Activated CD8-positive, alpha-beta memory T cell treated with anti-CD3 and anti-CD28 coated beads, Interleukin-2, amount 50 U/mL, for 48 hours (primary cell): ENCODE results near the gene GARRE1.
"Not testable (repeated sequence)": the region's sequence is repeated elsewhere in the genome, so short reads cannot be mapped to it uniquely, and the experiment has no call there.

Experiments used
- DNase-seq: peaks from one replicate; pipeline ENCODE4 v3.0.0-alpha.2; 2020

Gene GARRE1

GRCh38 chr19:34231439-34231838, 22.9 kb upstream of the GARRE1 start:
- no peak for DNase-seq

GRCh38 chr19:34232566-34233481, 21.5 kb upstream of the GARRE1 start:
- DNase-seq = peak; percentile 63

DNA sequence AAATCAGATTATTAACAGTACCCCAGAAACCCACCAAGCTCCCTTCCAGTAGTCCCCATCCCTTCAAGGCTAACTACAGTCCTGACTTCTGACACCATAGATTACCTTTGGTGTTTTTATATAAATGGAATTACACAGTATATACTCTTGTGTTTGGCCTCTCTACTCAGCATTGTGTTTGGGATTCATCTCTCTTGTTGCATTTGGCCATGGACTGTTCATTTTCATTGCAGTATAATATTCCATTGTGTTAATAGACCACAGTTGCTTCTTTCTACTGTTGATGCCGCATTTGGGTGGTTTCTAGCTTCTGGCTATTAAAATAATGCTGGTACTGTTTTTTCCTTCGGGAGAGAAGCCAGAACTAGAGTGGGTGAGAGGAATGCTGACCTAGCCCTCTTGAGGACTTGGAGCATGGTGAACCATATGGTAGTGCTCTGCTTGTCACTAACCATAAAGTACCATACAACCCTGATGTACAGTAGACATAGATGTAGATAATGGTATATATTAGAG, 18.9 kb upstream of the GARRE1 start:
- no peak for DNase-seq

- DNase-seq = no peak
Measured at GRCh38 chr19:34236035-34236987, 18.0 kb upstream of the GARRE1 start.

DNA sequence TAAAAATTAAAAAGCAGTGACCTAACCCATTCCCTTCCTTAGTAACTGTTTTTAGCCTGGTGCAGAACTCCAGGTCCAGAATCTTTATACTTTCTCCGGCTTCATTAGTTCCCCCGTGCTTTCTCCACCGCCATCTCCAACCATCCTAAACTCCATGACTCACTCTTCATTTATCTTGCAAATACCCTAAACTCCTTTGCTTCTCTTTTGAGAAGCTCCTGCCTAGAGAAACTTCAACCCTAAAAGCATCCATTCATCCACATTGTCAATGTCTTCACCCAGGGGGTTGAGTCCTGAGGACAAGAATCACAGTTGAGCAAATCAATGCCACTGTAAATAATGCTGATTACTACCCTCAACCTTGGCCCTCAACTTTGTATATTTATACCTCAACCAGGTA, 17.1 kb upstream of the GARRE1 start:
- DNase-seq = no peak

GRCh38 chr19:34237939-34238338, 16.4 kb upstream of the GARRE1 start:
- no peak for DNase-seq

GRCh38 chr19:34241513-34242337, 12.6 kb upstream of the GARRE1 start:
- no peak for DNase-seq

- not testable (repeated sequence) for DNase-seq
Measured at GRCh38 chr19:34243138-34243875, 11.0 kb upstream of the GARRE1 start.

- DNase-seq = no peak
Measured at GRCh38 chr19:34243876-34244578, 10.3 kb upstream of the GARRE1 start.

DNA sequence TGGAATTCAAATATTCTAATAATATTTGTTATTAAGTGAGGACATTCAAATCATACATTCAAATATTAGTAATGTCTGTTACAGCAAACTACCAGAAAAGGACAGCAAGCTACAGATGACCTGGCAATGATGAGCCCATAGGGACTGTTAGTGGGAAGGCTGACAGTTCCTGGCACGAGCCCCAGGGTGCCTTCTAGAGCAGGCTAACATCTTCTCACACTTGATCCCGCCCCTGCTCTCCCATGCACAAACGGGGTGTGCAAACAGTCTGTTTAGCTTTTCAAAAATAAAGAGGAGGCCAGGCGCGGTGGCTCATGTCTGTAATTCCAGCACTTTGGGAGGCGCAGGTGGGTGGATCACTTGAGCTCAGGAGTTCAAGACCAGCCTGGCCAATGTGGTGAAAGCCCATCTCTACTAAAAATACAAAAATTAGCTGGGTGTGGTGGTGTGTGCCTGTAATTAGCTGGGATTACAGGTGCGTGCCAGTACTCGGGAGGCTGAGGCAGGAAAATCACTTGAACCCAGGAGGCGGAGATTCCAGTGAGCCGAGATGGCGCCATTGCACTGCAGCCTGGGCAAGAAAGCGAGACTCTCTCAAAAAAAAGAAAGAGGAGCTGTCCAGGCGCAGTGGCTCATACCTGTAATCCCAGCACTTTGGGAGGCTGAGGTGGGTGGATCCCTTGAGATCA, 9.6 kb upstream of the GARRE1 start:
- no peak for DNase-seq

GRCh38 chr19:34246340-34246739, 8.0 kb upstream of the GARRE1 start:
- DNase-seq = no peak

GRCh38 chr19:34248941-34249340, 5.4 kb upstream of the GARRE1 start:
- no peak for DNase-seq

- not testable (repeated sequence) for DNase-seq
Measured at GRCh38 chr19:34253167-34253566, 1.2 kb upstream of the GARRE1 start.

GRCh38 chr19:34253681-34254045, 691 bp upstream of the GARRE1 start:
- DNase-seq = not testable (repeated sequence)

- peak; percentile 70 for DNase-seq
Measured at GRCh38 chr19:34254698-34255432, 511 bp downstream of the GARRE1 start.

GRCh38 chr19:34255546-34255945, 1.2 kb downstream of the GARRE1 start:
- no peak for DNase-seq

- DNase-seq = no peak
Measured at GRCh38 chr19:34256835-34257558, 2.6 kb downstream of the GARRE1 start.

DNA sequence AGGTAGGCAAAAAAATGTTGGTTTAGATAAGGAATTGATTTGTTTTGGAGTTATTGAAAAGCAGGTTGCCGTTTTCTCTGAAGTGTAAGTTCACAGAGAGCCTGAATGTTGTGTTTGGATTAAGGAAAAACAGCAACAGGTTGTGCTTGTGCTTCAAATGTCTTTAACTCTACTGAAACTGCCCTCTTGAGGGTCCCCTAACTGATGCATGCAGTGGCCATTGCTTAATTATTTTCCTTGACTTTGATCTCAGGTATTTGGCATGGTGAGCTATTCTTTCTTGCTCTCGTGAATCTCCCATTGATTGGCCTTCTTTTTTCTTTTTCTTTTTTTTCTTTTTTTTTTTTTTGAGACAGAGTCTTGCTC, 3.2 kb downstream of the GARRE1 start:
- DNase-seq = no peak
